ENCODE results near the gene ENO3. TPM values are rescaled to one million over a fixed set of nuclear protein-coding genes. Genes with fewer than 3 reads are reported as not detected.

ENO3 gene
- total RNA-seq, 4 donors from 2014 or later: 2.5 to 211 (median 12.9) TPM

- WGBS, 2 donors (ENCODE audit: low coverage in 1 of 2): 60 to 93% methylated on average over 2 to 10 of the region's 11 CpGs
- no peak overlapping the region for H3K4me3 ChIP-seq
- no peak for TF ChIP-seq POLR2AphosphoS5 (IDR thresholded peaks at IDR 0.05)
- TF ChIP-seq POLR2A (IDR thresholded peaks at IDR 0.05): no peak
- TF ChIP-seq CTCF (IDR thresholded peaks at IDR 0.05): no peak
- TF ChIP-seq EP300 (IDR thresholded peaks at IDR 0.05; ENCODE audit: low read depth): no peak
- H3K4me1 ChIP-seq: peaks cover 30 to 47% (median 33%) of the 10 kb centered on the region in 4 donors
- no peak overlapping the region for H3K27ac ChIP-seq
- no peaks in the 10 kb centered on the region for H3K9me3 ChIP-seq
- H3K36me3 ChIP-seq: peaks cover 0 to 10% (median 4%) of the 10 kb centered on the region in 4 donors
- no peaks in the 10 kb centered on the region for H3K27me3 ChIP-seq
- intact Hi-C loops (cut with DNase I; ENCODE audit: low total_unique reads): loop anchor here (10.0 kb wide), 1 partner anchor 47 kb away; the partner anchor contains the start of gene CAMTA2
- in situ Hi-C loops (cut with MboI; ENCODE audit: low pct_ligation_motif_present in 1 of 4, low pct_unique_long_range_greater_than_20kb in 1 of 4, low sequenced_read_pairs in 3 of 4): no loop called here
- no peak for DNase-seq
Observed at GRCh38 chr17:4938069-4938491, 12.8 kb upstream of the ENO3 start.

GRCh38 chr17:4938688-4939545 is 12.0 kb upstream of the ENO3 start:
- 51 to 82% methylated on average over 2 to 18 of the region's 19 CpGs for WGBS, 2 donors (ENCODE audit: low coverage in 1 of 2)
- H3K9me3 ChIP-seq: no peaks in the 10 kb centered on the region
- peak overlapping the region; percentile 74 to 87 (median 80) for H3K4me3 ChIP-seq
- no peaks in the 10 kb centered on the region for H3K27me3 ChIP-seq
- H3K36me3 ChIP-seq: peaks cover 0 to 14% (median 4%) of the 10 kb centered on the region in 4 donors
- TF ChIP-seq EP300 (IDR thresholded peaks at IDR 0.05; ENCODE audit: low read depth) (no peak), POLR2AphosphoS5 (IDR thresholded peaks at IDR 0.05) (no peak), POLR2A (IDR thresholded peaks at IDR 0.05) (no peak), CTCF (IDR thresholded peaks at IDR 0.05) (peak in 1 of 5 experiments; percentile 15)
- H3K4me1 ChIP-seq: peaks cover 30 to 54% (median 32%) of the 10 kb centered on the region in 4 donors
- intact Hi-C loops (cut with DNase I; ENCODE audit: low total_unique reads) (loop anchor here (10.0 kb wide), 1 partner anchor 46 kb away; the partner anchor contains the start of gene CAMTA2), in situ Hi-C loops (cut with MboI; ENCODE audit: low pct_ligation_motif_present in 1 of 4, low pct_unique_long_range_greater_than_20kb in 1 of 4, low sequenced_read_pairs in 3 of 4) (no loop called here)
- DNase-seq: no peak
- peak overlapping the region; percentile 96 to 97 (median 96) for H3K27ac ChIP-seq

- in situ Hi-C loops (cut with MboI; ENCODE audit: low pct_ligation_motif_present in 1 of 4, low pct_unique_long_range_greater_than_20kb in 1 of 4, low sequenced_read_pairs in 3 of 4): no loop called here
- H3K9me3 ChIP-seq: no peaks in the 10 kb centered on the region
- H3K4me1 ChIP-seq: peaks cover 26 to 54% (median 27%) of the 10 kb centered on the region in 4 donors
- peak overlapping the region; percentile 74 to 87 (median 80) for H3K4me3 ChIP-seq
- 0% methylated on average over 16 of the region's 16 CpGs; no CpG with 5 or more reads in 1 of the 2 donors for whole genome bisulfite sequencing, 2 donors (ENCODE audit: low coverage in 1 of 2)
- intact Hi-C loops (cut with DNase I; ENCODE audit: low total_unique reads): loop anchor here (10.0 kb wide), 1 partner anchor 45 kb away; the partner anchor contains the start of gene CAMTA2
- peak overlapping the region; percentile 96 to 97 (median 96) for H3K27ac ChIP-seq
- H3K27me3 ChIP-seq: no peaks in the 10 kb centered on the region
- peak in 1 of 5 experiments; percentile 22 for TF ChIP-seq CTCF (IDR thresholded peaks at IDR 0.05)
- TF ChIP-seq EP300 (IDR thresholded peaks at IDR 0.05; ENCODE audit: low read depth): no peak
- TF ChIP-seq POLR2AphosphoS5 (IDR thresholded peaks at IDR 0.05): no peak
- H3K36me3 ChIP-seq: peaks cover 0 to 14% (median 4%) of the 10 kb centered on the region in 4 donors
- peak; percentile 32 for DNase-seq
Observed at GRCh38 chr17:4939546-4939795, 11.4 kb upstream of the ENO3 start.

GRCh38 chr17:4939796-4940554 is 10.9 kb upstream of the ENO3 start, which contains the start of the genes RNF167 and SLC25A11:
Gene RNF167, plus strand, starts transcription at chr17:4940268. Its CDS starts 642 bp downstream, at chr17:4940910.
Gene SLC25A11, minus strand, starts transcription at chr17:4940046. Its CDS starts 136 bp downstream, at chr17:4939910.
- H3K36me3 ChIP-seq: peaks cover 0 to 14% (median 4%) of the 10 kb centered on the region in 4 donors
- in situ Hi-C loops (cut with MboI; ENCODE audit: low pct_ligation_motif_present in 1 of 4, low pct_unique_long_range_greater_than_20kb in 1 of 4, low sequenced_read_pairs in 3 of 4): no loop called here

More at GRCh38 chr17:4939796-4940554, 10.9 kb upstream of the ENO3 start, which contains the start of the genes RNF167 and SLC25A11:
- peaks cover 30 to 58% (median 31%) of the 10 kb centered on the region in 4 donors for H3K4me1 ChIP-seq
- H3K9me3 ChIP-seq: no peaks in the 10 kb centered on the region
- WGBS, 2 donors (ENCODE audit: low coverage in 1 of 2): 0% methylated on average over 8 to 59 of the region's 72 CpGs
- intact Hi-C loops (cut with DNase I; ENCODE audit: low total_unique reads): loop anchor here (10.0 kb wide), 1 partner anchor 45 kb away; the partner anchor contains the start of gene CAMTA2
- TF ChIP-seq EP300 (IDR thresholded peaks at IDR 0.05; ENCODE audit: low read depth) (no peak), POLR2A (IDR thresholded peaks at IDR 0.05) (peak; percentile 73), POLR2AphosphoS5 (IDR thresholded peaks at IDR 0.05) (peak; percentile 73 to 85 (median 81))
- peak within 1 kb of the TSS; percentile 96 to 97 (median 96) for H3K27ac ChIP-seq
- no peaks in the 10 kb centered on the region for H3K27me3 ChIP-seq
- peak; percentile 96 for DNase-seq
- peak within 1 kb of the TSS; percentile 74 to 87 (median 80) for H3K4me3 ChIP-seq
